GM23248 (cell line): ENCODE results near the gene HOXA10. TPM values are rescaled to one million over a fixed set of nuclear protein-coding genes. Genes with fewer than 3 reads are reported as not detected.

ENCODE experiments used
- DNase-seq: peaks from one replicate; pipeline ENCODE4 v3.0.0-alpha.2; 2015
- H2AFZ ChIP-seq: fragments of 200-600 bp; sonication (generic); 2 replicates; pipeline ENCODE4 v1.6.1; 2016; ENCODE audit warnings: antibody characterized with exemption
- H3F3A ChIP-seq: fragments of 200-600 bp; sonication (generic); 2 replicates; pipeline ENCODE4 v1.6.1; 2016; ENCODE audit warnings: mild to moderate bottlenecking, antibody characterized with exemption, mixed run types; ENCODE audit not compliant: insufficient read depth
- H3K27ac ChIP-seq: fragments of 200-600 bp; sonication (generic); 2 replicates; pipeline ENCODE4 v1.5.1; 2016; ENCODE audit warnings: mild to moderate bottlenecking
- H3K27me3 ChIP-seq: fragments of 200-600 bp; sonication (generic); replicated peaks from 2 replicates; pipeline ENCODE4 v1.6.1; 2016; ENCODE audit warnings: mild to moderate bottlenecking; ENCODE audit not compliant: insufficient read depth
- H3K36me3 ChIP-seq: fragments of 200-600 bp; sonication (generic); 2 replicates; pipeline ENCODE4 v1.6.1; 2016; ENCODE audit warnings: low read depth, mild to moderate bottlenecking
- H3K4me1 ChIP-seq: fragments of 200-600 bp; sonication (generic); 2 replicates; pipeline ENCODE4 v1.6.1; 2016; ENCODE audit warnings: mild to moderate bottlenecking; ENCODE audit not compliant: insufficient read depth
- H3K4me2 ChIP-seq: fragments of 200-600 bp; sonication (generic); one replicate; pipeline ENCODE4 v1.6.1; 2016; ENCODE audit warnings: mild to moderate bottlenecking; ENCODE audit not compliant: unreplicated experiment
- H3K4me3 ChIP-seq: fragments of 200-600 bp; sonication (generic); 2 replicates; pipeline ENCODE4 v1.5.1; 2016; ENCODE audit warnings: mild to moderate bottlenecking
- H3K79me2 ChIP-seq: fragments of 200-600 bp; sonication (generic); 2 replicates; pipeline ENCODE4 v1.6.1; 2016; ENCODE audit warnings: mild to moderate bottlenecking; ENCODE audit not compliant: insufficient read depth
- H3K9ac ChIP-seq: fragments of 200-600 bp; sonication (generic); 2 replicates; pipeline ENCODE4 v1.6.1; 2016; ENCODE audit warnings: mild to moderate bottlenecking
- H3K9me2 ChIP-seq: fragments of 200-600 bp; sonication (generic); 2 replicates; pipeline ENCODE4 v1.6.1; 2016; ENCODE audit warnings: mixed run types, mild to moderate bottlenecking, moderate library complexity; ENCODE audit not compliant: insufficient read depth
- H3K9me3 ChIP-seq: fragments of 200-600 bp; sonication (generic); one replicate; pipeline ENCODE4 v1.6.1; 2017; ENCODE audit warnings: low read depth
- H4K20me1 ChIP-seq: fragments of 200-600 bp; sonication (generic); 2 replicates; pipeline ENCODE4 v1.6.0; 2016; ENCODE audit not compliant: insufficient read depth
- EZH2 ChIP-seq: fragments of 200-600 bp; sonication (generic); IDR thresholded peaks from 2 replicates; pipeline ENCODE4 v1.6.1; 2018; ENCODE audit warnings: antibody characterized with exemption, mild to moderate bottlenecking; ENCODE audit not compliant: insufficient read depth, poor library complexity, severe bottlenecking
- EZH2phosphoT487 ChIP-seq: fragments of 200-600 bp; sonication (generic); IDR thresholded peaks from 2 replicates; pipeline ENCODE4 v1.6.1; 2018; ENCODE audit warnings: antibody characterized with exemption, moderate library complexity, mild to moderate bottlenecking, low read depth; ENCODE audit not compliant: insufficient read depth
- WGBS, 2 experiments: methylation state at CpG; one replicate each; pipeline ENCODE4 v1.1.6; 2015 to 2017; ENCODE audit warnings: low lambda C conversion rate in 2 of 2, low coverage in 1 of 2; ENCODE audit errors: missing lambda C conversion rate in 2 of 2; 5-methylcytosine and 5-hydroxymethylcytosine counted together
- in situ Hi-C: fragments of 300-500 bp; cut with MboI; formaldehyde crosslinking; loops from 2 replicates; pipeline ENCODE4 v1.15.0; 2020
- polyA plus RNA-seq: library from polyadenylated mRNA; unstranded; fragments of >200 nt; fragmentation: Nextera tagmentation; extraction: Ambion mirVana; gene quantifications from 2 replicates; pipeline ENCODE4 v1.2.1, GENCODE V29; 2016
- total RNA-seq: library from RNA; depleted of rRNA; stranded (reverse); fragments of >200 nt; shearing (Covaris generic); gene quantifications from 2 replicates; pipeline ENCODE4 v1.2.3, GENCODE V29; 2014

HOXA10 gene
- total and polyA plus RNA-seq, 2 experiments from 2014 or later: 28.0 to 29.3 TPM

DNA sequence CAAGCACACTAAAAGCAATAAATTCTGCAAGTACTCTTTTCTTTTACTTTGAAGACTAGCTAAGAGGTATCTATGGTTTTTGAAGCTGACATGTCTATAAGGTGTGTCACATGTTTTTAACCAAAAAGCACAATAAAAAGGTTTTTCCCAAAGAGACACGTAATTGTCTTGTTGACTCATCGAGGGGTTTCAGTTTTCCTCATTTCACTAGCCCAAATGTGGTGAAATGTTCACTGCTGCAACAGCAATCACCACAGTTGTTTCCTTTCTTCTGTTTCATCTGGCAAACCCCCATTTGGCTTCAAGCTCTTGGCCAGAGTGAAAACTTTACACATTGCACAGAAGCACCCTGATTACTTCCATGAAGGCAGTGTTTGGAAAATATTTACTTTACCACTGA is 39.7 kb downstream of the HOXA10 start:
- peak overlapping the region; percentile 48 for H3K4me2 ChIP-seq
- H3K36me3 ChIP-seq: peaks cover 7% of the 10 kb centered on the region
- no peaks in the 10 kb centered on the region for H3K27me3 ChIP-seq
- 0 out of 2 replicates have a peak overlapping the region, but pooled peaks have one; percentile 10 for H3K4me3 ChIP-seq
- no peak overlapping the region for H2AFZ ChIP-seq
- no peaks in the 10 kb centered on the region for H3K9me3 ChIP-seq
- H3K9me2 ChIP-seq: no peaks in the 10 kb centered on the region
- peaks cover 75% of the 10 kb centered on the region for H3K79me2 ChIP-seq
- in situ Hi-C loops: no loop called here
- peak overlapping the region; percentile 82 for H3K27ac ChIP-seq
- H4K20me1 ChIP-seq: no peaks in the 10 kb centered on the region
- TF ChIP-seq EZH2phosphoT487 (0 out of 2 replicates have a peak, but pooled peaks have one; percentile 76), EZH2 (no peak)
- peak; percentile 96 for DNase-seq
- 0 to 2% methylated on average over 2 of the region's 2 CpGs for WGBS, 2 experiments
- H3K4me1 ChIP-seq: peaks cover 23% of the 10 kb centered on the region
- H3F3A ChIP-seq: peaks cover 39% of the 10 kb centered on the region
- peak overlapping the region; percentile 49 for H3K9ac ChIP-seq

DNA sequence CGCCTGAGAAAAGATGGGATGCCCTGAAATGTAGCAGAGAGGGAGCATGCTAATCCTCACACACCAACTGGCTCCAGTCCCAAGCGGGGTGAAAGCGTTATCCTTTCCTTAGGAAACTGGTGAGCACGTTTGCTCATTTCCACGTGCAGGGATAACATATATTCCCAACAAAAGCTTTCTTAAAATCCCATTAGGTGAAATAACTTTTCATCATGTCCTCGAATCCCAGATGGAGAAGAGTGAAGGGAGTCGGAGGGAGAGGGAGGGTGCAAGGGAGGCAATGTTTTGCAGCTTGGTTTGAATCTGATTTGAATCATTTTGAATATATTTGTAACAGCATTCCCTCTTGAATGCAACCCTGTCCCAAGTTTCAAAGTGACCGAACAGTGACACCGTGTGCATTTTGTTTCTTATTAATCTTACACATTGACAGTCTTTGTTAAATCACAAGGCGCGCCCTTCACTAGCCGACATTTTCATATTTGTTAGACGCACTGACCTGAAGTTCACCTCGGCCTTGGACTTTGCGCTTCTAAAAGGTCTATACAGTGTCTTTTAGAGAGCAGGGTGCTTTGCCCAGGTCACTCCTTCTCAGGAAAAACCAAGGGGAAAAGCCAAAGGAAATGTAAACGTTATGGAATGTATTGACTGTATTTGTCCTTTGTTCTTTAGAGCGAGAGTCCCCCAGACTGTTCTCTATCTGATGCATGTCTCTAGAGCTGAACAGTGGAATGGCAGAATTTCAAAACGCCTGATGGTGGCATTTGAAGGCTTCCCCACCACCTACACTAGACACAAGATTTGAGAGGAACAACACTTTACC is 40.5 kb downstream of the HOXA10 start:
- Histone ChIP-seq H3K4me1 (peaks cover 23% of the 10 kb centered on the region), H3K9me2 (no peaks in the 10 kb centered on the region), H3K79me2 (peaks cover 73% of the 10 kb centered on the region), H3K4me3 (0 out of 2 replicates have a peak overlapping the region, but pooled peaks have one; percentile 10), H3K4me2 (peak overlapping the region; percentile 48), H3K27me3 (no peaks in the 10 kb centered on the region), H3K36me3 (peaks cover 7% of the 10 kb centered on the region), H2AFZ (no peak overlapping the region), H3F3A (peaks cover 39% of the 10 kb centered on the region), H3K9me3 (no peaks in the 10 kb centered on the region), H4K20me1 (no peaks in the 10 kb centered on the region), H3K9ac (peak overlapping the region; percentile 49), H3K27ac (peak overlapping the region; percentile 82)
- TF ChIP-seq EZH2phosphoT487: no peak
- no peak for TF ChIP-seq EZH2
- in situ Hi-C loops: no loop called here
- DNase-seq: no peak
- 86 to 87% methylated on average over 18 of the region's 18 CpGs for WGBS, 2 experiments

DNA sequence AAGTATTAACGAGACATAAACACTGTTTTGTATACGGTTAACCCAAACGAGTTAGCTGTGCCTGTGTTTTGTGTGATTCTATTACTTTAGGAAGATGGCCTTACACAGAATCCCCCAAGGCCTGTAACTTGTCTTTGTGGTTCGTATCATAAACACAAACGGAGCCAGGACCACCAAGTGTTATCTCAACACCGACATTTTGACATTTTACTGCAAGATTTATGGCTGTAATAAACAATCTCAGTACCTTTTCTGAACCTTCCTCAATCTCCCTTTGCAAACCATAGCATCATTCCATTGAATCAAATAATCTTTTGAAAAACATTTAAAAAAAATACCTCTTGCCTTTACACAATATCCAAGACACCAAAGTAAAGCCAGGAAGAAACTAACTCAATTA is 41.1 kb downstream of the HOXA10 start:
- Histone ChIP-seq H4K20me1 (no peaks in the 10 kb centered on the region), H3K79me2 (peaks cover 70% of the 10 kb centered on the region), H2AFZ (no peak overlapping the region), H3K27me3 (no peaks in the 10 kb centered on the region), H3K36me3 (peaks cover 7% of the 10 kb centered on the region; the same call in 1 of the 2 replicates), H3K9ac (no peak overlapping the region), H3K4me1 (peaks cover 23% of the 10 kb centered on the region), H3F3A (peaks cover 39% of the 10 kb centered on the region), H3K9me2 (no peaks in the 10 kb centered on the region), H3K9me3 (no peaks in the 10 kb centered on the region), H3K4me3 (no peak overlapping the region), H3K4me2 (no peak overlapping the region), H3K27ac (no peak overlapping the region)
- 81 to 83% methylated on average over 6 of the region's 6 CpGs for WGBS, 2 experiments
- in situ Hi-C loops: no loop called here
- no peak for DNase-seq
- TF ChIP-seq EZH2phosphoT487 (no peak), EZH2 (no peak)

DNA sequence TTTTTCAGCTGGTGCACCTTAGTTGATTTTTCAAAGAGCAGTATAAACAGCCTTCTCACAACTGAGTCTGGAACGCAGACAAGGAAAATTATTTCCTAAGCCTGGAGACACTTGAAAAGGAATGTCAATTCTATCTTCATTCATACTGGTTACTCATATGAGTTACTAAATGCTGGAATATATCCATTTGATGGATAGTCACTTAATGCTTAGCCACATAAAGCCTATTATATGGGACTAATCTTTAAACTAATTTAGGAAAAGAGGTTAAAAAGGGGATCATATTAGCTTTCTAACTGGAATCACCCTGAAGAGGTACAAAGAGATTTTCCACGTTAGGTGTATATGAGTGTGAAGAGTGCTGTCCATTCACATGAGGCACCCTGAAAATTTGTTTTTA is 41.9 kb downstream of the HOXA10 start:
- Histone ChIP-seq H2AFZ (no peak overlapping the region), H3K4me2 (no peak overlapping the region), H3K79me2 (peaks cover 69% of the 10 kb centered on the region), H3K4me1 (peaks cover 23% of the 10 kb centered on the region), H3F3A (peaks cover 39% of the 10 kb centered on the region), H3K9ac (no peak overlapping the region), H3K36me3 (0 out of 2 replicates have a peak, but pooled peaks cover under 1% of the 10 kb centered on the region), H3K27ac (no peak overlapping the region), H3K9me2 (no peaks in the 10 kb centered on the region), H3K4me3 (no peak overlapping the region), H3K27me3 (no peaks in the 10 kb centered on the region), H3K9me3 (no peaks in the 10 kb centered on the region), H4K20me1 (no peaks in the 10 kb centered on the region)
- 95 to 98% methylated on average over 2 of the region's 2 CpGs for WGBS, 2 experiments
- no peak for TF ChIP-seq EZH2phosphoT487
- no peak for TF ChIP-seq EZH2
- in situ Hi-C loops: no loop called here
- DNase-seq: no peak
